CD4-positive, alpha-beta T cell treated with Interleukin-17A for 4 hours (primary cell): ENCODE measurements around the gene ADGRD1.

Experiments used
- DNase-seq: peaks from one replicate; pipeline ENCODE4 v3.0.0-alpha.2; 2020; ENCODE audit warnings: mixed read lengths

Gene ADGRD1

DNA sequence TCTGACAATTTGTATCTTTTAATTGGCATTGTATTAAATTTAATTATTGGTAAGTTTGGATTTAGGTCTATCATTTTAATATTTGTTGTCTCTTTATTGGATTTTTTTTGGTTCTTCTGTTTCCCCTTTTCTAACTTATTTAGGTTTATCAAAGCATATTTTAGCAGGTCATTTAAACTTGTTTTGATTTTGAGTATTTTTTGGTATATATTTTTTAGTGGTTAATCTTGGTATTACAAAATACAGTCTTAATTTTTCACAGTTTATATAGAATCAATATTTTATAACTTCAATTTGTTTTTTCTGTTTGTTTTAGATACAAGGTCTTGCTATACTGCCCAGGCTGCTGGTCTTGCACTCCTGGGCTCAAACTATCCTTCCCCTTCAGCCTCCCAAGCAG is 15.5 kb upstream of the ADGRD1 start:
- DNase-seq: no peak

DNA sequence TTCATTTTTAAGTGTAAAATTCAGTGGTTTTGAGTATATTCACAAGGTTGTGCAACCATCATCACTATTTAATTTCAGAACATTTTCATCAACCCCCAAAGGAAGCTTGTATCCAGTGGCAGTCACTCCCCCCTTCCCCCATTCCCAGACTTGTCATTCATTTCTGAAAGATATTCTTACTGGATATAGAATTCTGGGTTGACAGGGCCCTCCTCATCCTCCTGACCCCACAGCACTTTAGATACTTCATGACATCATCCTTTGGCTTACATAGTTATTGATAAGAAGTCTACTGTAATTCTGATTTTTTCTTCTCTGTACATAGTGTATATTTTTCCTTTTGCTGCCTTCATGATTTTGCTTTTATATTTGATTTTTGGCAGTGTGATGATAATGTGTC is 8.8 kb upstream of the ADGRD1 start:
- no peak for DNase-seq

DNA sequence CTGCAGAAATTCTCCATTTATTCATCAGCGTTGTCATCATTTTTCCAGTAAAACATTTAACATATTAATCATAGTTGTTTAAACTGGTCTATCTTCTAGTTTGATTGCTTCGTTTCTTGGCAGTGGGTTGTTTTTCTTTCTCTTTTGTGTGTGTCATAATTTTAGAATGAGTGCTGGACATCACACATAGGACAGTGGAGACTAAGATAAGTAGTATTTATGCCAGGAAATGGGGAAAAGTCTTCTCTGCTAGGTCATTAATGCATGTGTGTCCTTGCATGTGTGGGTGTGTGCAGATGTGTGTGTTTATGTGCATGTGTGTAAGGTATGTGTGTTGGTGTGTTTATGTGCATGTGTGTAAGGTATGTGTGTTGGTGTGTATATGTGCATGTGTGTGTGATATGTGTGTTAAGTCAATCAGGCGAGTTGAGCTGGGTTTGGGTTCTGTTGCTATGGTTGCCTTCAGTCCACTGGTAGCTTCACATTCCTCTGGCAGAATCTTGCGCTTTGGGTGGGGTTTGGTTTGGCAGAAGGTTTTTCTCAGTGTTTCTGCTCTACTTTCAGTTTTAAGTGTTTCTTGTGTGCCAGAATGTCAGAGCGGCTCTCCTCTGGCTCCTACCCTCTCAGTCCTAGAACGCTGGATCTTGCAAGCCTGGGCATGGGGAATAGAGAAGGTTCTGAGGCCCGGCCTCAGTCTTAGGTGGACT is 7.8 kb upstream of the ADGRD1 start:
- DNase-seq: no peak

DNA sequence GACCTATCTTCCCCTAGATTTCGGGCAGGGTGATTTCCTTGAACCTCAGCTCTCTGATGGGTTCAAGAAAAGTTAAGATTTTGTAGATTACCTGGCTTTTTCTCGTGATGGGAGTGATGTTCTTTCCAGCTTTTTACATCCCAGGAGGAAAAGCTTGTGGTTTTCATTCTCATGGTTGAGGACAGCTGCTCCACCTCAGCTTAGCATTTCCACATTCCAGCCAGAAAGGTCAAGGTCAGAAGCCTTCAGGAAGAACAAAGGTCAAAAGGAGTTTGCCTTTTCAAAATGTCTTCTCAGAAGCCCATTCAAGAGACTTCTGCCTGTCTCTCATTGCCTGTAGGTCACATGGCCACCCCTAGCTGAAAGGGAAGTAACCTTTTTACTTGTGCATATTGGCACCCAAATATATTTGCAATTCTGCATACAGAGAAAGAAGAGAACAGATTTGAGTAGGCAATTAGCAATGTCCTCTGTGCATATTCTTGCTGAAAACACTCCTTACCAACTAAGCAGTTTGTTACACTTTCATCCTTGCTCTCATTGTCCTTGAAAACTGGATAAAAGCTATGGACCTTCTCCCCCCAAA is 6.6 kb upstream of the ADGRD1 start:
- no peak for DNase-seq

DNA sequence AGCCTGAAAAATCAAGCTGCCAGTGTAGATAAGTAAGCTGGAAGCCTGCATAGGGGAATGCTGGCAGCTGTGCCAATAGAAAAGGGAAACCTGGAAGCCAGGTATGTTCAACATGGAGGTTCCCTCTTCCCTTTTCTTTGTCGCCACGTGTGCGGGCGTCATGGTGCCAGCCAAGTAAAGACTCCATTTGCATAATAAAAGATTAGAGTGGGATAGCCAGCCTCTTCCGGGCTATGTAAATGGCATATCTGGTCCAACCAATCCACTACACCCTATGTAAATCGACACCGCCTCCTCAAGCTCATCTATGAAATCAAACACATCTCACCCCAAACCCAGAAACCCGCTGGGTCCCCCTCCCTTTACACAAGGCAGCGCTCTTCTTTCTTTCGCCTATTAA is 5.6 kb upstream of the ADGRD1 start:
- DNase-seq: no peak

DNA sequence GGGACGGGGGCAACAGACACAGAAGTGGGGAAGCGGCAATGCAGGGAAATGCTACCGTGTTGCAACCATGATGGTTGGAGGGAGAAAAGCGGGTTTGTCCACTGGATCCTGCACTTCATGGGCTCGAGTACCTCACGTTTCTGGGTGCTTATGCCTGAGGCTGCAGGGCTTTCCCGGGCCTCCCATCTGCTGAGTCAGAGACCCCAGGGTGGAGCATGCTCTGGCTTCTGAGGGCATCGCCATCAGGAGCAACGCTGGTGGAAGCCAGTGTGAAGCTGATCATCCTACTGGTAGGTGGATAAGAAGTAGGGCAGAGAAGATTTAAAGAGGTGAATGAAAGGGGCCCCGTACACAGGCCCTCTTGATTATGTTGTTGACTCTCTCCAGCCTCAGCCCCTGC is 5.0 kb upstream of the ADGRD1 start:
- no peak for DNase-seq

DNA sequence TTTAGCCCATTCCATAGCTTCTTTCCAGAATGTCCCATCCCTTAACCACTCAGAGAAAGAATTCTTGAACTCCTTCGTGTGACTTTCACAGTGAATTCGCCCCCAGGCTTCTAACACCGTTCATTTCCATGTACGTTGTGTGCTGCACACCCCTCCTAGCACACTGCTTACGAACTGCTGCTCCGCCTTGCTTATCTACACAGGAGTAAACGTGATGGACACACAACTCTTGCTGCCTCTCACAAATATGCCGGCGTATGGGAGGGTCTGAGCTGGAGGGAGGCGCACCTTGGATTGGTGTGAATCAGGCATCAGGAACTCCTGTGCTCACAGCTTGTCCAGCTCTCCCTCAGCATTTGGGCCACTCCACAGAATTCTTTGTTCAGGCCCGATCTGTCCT is 3.9 kb upstream of the ADGRD1 start:
- DNase-seq: no peak

DNA sequence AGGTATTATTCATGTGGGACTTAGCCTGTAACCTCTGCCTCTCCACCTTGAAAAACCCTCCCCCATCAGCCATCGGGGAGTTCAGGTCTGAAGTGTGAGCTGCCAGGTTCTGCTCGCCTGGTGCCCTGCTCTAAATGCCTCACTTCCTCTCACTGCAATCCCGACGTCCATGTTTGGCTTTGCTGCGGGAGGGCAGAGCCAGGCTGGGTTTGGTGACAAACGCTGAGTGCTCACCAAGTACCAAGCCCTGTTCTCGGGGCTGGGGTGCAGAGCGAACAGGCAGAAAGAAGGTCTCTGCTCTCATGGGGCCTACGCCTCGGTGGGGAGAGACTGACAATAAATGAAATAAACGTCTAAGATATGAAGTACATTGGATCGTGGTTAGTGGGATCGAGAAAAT is 2.1 kb upstream of the ADGRD1 start:
- no peak for DNase-seq

DNA sequence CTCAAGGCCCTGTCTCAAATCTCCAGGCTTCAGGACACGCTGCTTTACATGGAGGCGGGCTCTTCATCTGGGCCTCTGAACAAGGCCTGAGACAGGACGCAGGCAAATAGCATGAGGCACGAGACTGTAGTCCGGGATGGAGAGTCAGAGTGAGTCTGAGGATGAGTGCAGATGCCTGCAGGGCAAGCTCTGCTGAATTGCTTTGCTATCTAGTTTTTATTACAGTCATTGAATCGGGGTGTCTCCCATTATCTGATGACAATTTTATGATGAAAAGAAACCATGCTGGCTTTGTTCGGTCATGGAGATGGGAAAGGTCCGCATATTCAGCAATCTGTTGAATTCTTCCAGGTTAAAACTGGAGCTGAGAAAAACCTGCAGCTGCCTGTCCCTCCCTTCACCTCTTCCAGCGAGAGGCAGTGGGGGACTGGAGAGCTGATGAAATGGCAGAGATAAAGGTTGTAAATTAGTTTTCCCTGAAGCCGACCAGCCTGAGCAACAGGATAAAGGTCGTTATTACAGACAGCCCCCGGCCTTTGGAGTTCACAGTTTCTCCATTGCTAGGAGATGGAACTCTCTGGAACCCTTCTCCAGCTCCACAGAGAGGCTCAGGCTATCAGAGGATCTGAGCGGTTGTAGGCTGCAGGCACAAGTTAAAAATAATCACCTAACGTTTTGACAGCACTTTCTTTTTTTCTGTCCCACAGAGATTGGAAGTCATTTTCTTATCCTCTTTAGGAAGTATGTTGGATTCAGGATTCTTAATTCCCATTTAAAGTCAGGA is 1.3 kb upstream of the ADGRD1 start:
- no peak for DNase-seq

DNA sequence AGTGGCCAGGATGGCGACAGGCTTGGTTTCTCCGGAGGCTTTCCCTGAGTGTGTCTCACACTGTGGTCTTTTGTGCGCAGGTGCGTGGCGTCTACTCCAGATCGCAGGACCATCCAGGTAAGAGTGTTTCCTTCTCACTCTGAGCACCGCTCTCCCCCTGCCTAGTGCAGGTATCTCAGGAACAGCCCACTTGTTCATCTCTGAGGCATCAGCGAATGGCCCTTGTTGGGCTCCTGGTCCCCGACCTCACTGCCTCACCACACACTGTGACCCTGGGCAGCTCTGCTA is 781 bp downstream of the ADGRD1 start:
- DNase-seq: no peak

DNA sequence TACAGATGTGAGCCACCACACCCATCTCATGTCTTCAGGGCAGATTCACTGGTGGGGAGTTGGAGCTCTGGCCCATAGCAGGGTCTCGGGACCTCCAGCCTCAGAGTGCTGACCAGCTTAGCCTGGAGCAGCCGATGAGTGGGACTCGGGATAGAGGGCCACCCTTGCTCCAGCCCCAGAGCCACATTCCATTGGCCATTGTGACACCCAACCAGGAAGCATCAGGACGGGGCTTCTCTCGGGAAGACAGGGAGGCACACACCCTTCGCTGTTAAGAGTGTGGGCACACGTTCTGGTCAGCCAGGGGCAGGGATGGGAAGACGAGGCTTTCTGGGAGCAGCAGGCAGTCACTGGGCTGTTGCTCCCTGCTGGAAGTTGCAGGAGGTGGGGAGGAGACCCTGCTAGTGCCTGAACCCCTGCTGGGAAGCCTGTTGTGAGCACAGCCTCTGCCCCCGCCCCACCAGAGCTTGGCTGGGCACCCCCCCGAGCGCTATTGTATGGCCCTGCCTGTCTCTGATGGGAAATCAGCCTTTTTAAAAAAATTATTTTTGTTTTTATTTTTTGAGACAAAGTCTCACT is 1.6 kb downstream of the ADGRD1 start:
- DNase-seq: no peak

DNA sequence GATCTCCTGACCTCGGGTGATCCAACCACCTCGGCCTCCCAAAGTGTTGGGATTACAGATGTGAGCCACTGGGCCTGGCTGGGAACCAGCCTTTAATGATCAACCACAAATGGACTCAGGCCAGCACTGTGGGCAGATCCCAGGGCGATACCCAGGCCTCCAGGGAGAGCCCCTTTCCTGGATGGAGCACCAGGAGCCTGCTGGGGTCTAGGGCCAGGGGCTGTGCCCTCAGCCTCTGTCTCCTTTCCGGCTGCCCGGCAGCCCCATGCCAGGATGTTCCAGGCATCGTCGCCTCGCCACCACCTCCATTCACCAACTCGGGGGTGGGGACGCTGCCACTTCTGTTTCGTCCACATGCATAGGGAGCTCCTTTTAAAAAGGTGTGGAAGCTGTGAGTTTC is 2.3 kb downstream of the ADGRD1 start:
- no peak for DNase-seq

DNA sequence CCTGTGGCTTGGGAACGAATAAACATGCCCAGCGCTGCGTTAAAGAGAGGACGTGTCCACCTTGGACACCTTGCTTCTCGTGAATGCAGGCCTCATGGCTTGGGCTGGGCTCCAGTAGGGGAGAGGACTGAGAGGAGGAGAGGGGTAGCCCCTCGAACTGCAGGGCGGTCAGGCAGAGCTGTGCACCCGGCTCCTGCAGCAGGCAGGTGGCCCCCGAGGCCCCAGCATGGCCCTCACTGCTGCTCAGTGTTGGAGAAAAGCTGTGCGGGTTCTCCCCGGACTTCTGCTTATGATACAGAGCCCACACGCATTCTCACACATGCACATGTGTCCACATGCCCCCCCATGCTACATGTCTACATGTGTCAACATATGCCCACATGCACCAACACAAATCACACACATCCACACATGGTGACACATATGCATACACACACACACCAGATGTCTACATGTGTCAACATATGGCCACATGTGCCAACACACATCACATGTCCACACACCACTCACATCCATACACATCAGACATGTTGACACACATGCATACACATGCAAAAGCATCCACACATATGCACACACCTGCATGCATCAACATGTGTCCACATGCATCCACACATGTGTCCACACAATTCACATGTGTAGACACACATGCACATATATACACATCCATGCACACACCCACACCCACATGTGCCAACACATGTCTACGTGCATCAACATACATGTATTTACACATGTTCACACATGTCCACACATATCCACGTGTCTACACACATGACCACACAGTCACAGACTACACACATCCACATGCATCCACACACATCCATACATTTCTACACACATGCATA is 3.0 kb downstream of the ADGRD1 start:
- DNase-seq: no peak

DNA sequence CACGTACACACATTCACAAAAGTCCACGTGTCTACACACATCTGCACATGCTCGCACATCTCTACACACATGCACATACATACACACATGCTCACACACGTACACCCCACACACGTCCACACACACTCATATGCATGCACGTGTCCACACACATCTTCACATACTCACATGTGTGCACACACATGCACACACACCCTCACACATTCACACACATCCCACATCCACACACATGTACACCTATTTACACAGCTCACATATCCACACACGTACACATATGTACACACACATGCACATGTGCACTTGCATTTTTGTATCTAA is 3.6 kb downstream of the ADGRD1 start:
- DNase-seq: no peak

DNA sequence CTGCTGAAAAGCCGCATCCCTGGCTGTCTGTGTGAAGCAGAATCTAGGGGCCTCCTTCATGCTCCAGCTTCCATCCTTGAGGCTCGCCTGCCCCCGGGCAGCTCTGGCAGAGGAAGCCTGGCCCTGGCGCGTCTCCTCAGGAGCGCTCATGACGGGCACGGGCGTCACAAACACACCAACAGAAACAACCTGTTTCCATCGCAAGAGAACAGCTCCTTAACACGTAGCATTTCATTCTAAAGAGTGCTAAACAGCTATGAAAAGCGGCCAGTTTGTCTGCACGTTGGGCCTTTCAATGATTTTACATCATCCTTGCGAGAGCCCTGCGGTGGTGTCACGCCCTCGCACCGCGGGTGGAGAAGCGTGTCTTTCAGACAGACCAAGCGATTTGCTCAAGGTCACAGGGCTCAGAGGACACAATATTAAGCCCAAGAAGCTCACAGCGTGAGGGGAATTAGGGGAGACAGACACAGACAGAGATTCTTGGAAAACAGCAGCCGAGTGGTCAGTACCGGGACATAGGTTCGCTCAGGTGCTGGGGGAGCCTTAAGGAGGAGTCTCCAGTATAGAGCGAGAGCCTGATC is 4.9 kb downstream of the ADGRD1 start:
- DNase-seq: no peak

DNA sequence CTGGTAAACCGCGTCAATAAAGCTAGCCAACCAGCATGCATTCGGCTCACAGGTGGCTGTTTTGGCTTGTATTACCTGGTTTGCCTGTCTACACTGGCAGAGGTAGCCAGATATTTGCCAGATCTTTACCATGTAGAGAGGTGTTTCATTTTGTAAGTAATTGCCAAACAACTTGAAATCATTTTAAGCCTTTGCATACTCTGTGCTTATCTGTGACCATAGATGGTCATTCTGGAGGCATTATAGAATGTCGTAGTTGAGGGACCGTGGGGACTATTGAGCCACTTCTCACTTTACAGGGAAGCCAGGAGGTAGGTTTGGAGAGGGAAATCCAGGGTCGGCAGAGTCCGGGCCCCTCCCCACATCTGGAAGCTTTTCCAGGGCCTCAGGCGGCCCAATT is 5.9 kb downstream of the ADGRD1 start:
- DNase-seq: no peak

DNA sequence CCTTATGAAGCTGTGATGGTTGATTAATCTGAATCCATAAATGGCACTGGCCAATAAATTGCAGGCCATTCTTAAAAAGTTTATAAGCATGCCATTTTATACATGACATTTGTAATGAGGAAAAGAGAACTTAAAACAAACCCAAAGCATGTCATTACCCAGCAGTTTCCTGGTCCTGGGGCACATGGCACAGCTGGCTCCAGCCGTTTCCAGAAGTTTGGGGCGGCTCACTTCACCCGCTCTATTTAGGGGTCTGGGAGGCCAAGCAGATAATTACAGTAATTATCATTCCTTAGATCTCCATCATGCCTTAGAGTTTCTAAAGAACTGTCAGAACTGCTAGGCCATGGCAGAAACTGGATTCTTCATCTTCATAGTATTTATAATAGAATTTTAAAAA is 6.4 kb downstream of the ADGRD1 start:
- no peak for DNase-seq

DNA sequence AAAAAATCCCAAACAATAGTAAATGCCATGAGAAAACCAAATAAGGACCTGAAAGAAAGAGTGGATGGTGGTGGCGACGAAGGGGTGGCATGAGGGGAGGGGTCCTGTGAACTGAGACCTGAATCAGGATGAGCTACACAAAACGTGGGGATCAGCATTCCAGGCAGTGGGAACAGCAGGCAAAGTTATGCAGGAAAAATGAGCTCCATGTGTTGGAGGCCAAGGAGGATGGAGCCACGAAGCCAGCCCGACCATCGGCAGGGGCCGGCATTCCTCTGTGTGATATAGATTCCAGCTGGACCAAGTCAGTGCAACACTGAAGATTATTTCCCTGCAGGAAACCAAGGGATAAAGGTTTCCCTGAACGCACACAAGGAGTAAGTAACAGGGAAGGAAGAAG is 7.1 kb downstream of the ADGRD1 start:
- DNase-seq: no peak

DNA sequence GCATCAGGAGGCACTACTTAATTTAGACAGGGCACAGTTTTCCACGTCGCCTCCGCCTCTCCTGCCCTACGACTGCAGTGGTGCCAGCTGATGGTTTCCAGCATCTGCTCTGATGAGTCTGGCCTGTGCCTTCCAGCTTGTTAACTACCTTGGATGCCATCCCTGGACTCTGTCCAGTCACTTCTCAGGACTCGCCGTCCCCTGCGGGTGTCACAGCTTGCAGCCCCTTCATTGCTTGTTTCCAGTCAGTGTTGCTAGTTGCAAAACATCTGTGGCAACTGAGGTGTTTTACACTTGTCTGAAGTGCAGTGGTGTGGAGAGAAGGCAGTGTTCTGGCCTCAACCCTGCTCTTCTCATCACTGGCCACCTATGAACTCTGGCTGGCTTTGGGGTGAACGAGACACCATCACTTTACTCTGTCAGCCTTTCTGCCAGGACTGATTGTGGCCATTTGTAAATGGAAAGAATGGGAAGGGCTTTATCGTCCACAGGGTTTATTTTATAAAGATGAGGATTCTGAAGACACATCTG is 8.3 kb downstream of the ADGRD1 start:
- no peak for DNase-seq

DNA sequence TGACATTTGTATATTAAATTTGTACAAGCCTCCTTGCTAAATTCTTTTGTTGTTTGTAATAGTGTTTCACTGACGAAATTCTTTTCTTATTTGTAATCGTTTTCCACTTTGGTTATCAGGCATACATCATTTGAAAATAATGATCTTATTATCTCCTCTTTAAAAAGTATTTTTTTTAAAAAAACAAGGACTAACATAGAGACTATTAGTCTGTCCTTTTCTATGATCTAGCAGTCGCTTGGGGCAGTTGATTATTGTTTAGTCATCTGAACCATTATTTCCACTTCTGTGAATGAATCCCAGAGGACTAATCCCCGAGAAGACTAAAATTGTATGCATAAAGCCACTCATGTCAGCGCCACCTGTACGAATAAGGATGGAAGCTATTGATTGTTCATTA is 11.5 kb downstream of the ADGRD1 start:
- no peak for DNase-seq

DNA sequence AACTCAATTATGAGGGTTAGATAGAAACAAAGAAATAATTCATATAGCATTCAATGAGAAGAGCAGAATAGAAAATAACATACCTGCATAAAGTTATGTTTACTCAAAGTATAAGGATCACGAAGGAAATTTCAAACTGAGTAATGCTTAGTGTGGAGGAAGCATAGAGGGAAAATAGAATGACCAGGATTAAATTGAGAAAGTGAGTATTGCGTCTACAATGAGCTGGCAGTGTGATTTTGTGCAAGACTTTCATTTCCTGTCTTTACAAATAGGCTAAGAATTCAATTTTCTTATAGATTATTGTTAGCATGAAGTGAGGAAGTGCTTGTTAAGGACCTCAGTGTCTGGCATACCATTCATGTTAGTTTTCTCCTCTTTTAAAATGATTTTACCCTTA is 12.0 kb downstream of the ADGRD1 start:
- no peak for DNase-seq

DNA sequence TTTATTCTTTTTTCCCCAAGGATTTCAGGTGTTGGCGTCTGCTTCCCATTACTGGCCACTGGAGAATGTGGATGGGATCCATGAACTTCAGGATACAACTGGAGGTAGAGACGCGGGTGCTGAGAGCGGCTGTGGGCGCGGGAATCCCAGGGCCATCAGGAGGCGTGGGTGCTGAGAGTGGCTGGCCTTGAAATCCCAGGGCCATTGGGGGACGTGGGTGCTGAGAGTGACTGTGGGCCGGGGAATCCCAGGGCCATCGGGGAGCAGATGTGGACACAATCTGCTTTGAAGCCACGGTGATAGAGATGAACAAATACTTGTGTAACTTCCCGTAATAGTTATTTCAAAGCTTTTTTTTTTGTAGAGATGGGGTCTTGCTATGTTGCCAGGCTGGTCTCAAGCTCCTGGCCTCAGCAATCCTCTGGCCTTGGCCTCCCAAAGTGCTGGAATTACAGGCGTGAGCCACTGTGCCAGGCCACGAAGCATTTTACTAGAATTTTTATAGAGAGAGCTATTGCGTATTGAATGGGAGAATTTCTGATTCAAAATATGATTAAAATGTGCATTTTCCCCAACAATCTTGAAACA is 12.8 kb downstream of the ADGRD1 start:
- DNase-seq: no peak
